GM12864 (cell line): ENCODE measurements around the gene MTG2.

ENCODE experiments used
- DNase-seq: peaks from one replicate; pipeline ENCODE4 v3.0.0-alpha.2; 2011; ENCODE audit warnings: low read depth
- H3K4me3 ChIP-seq: 2 replicates; pipeline ENCODE4 v1.5.1; 2011; ENCODE audit warnings: mild to moderate bottlenecking, low read depth, low read length, control low read depth
- TF ChIP-seq, protein P1 (sequence below): IDR thresholded peaks from 2 replicates; pipeline ENCODE4 v1.5.1; 2011; ENCODE audit warnings: low read depth, mild to moderate bottlenecking, moderate library complexity, low read length, control low read depth, inconsistent platforms; ENCODE audit errors: missing control alignments

The MTG2 gene

DNA sequence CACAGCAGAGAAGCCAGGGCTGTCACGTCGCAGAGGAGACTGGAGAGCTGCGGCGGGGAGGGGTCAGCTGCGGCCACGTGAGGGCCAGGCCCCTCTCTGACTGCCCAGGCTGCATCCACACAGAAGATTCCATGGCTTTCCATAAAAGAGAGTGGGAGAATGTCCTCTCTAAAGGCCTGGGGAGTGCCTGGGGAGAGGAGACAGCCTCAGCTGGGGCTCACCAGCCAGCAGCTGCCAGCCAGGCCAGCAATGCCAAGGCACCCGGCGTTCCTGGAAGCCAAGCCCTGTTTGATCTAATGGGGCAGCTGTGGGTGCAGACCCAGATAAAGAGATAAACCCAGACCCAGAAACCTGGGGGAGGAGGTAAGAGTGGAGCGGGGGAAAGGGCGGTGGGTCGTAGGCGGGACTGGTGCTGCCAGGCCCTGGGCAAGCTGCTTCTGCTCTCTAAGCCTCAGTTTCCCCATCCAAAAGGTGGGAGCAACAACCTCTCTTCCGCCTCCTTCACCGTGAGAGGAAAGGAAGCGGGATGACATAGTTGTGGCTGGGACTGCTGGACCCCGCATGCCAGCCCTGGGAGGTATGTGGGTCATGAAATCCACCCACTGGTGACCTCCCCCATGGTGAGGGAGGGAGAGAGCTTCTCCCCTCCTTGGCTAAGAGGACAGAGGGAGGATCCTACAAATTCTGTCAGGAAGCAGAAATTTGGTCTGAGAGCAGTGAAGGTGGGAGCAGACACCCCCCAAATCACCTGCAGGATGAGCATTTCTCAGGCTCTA lies 52.4 kb downstream of the MTG2 start:
- TF ChIP-seq, protein P1, sequence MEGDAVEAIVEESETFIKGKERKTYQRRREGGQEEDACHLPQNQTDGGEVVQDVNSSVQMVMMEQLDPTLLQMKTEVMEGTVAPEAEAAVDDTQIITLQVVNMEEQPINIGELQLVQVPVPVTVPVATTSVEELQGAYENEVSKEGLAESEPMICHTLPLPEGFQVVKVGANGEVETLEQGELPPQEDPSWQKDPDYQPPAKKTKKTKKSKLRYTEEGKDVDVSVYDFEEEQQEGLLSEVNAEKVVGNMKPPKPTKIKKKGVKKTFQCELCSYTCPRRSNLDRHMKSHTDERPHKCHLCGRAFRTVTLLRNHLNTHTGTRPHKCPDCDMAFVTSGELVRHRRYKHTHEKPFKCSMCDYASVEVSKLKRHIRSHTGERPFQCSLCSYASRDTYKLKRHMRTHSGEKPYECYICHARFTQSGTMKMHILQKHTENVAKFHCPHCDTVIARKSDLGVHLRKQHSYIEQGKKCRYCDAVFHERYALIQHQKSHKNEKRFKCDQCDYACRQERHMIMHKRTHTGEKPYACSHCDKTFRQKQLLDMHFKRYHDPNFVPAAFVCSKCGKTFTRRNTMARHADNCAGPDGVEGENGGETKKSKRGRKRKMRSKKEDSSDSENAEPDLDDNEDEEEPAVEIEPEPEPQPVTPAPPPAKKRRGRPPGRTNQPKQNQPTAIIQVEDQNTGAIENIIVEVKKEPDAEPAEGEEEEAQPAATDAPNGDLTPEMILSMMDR = no peak
- no peak for DNase-seq

DNA sequence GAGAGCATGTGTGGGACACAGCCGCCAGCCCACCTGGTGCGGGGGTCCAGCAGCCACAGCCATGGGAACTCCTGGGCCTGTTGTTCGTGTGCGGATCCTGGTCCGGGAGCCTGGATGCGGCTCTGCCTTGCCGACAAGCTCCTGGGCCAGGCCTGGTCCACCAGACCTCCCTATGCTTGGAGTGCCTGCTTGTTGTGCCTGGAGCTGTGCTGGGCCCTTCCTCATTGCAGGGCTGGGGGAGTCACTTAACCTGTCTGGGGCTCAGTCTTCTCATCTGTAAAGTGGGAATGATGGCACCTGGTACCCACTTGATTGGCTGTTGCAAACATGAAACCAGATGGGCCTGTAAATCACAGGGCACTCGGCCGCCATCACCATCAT lies 52.9 kb downstream of the MTG2 start:
- TF ChIP-seq, protein P1 = no peak
- no peak overlapping the region for H3K4me3 ChIP-seq
- no peak for DNase-seq

More for the DNA sequence above, 52.4 kb downstream of the MTG2 start:
- no peak overlapping the region for H3K4me3 ChIP-seq

DNA sequence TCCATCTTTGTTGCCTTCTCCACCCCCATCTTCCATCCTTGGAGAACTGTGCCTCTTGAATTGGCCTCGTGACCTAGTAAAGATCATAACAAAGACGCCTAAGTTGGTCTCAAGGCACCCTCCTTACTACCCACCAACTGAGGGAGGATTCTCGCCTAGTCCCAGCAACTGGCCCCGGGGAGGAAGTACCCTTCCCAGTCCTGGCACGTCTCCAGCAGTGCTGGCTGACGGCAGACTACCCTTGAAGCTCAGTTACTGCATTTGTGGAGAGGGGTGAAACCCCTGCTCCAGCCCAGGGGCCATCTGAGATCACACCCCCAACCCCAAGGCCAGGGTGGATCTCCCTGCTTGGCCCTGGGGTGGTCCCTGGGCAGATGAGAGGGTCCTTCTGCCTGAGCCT lies 53.4 kb downstream of the MTG2 start:
- H3K4me3 ChIP-seq = no peak overlapping the region
- TF ChIP-seq, protein P1 = no peak
- DNase-seq = no peak

DNA sequence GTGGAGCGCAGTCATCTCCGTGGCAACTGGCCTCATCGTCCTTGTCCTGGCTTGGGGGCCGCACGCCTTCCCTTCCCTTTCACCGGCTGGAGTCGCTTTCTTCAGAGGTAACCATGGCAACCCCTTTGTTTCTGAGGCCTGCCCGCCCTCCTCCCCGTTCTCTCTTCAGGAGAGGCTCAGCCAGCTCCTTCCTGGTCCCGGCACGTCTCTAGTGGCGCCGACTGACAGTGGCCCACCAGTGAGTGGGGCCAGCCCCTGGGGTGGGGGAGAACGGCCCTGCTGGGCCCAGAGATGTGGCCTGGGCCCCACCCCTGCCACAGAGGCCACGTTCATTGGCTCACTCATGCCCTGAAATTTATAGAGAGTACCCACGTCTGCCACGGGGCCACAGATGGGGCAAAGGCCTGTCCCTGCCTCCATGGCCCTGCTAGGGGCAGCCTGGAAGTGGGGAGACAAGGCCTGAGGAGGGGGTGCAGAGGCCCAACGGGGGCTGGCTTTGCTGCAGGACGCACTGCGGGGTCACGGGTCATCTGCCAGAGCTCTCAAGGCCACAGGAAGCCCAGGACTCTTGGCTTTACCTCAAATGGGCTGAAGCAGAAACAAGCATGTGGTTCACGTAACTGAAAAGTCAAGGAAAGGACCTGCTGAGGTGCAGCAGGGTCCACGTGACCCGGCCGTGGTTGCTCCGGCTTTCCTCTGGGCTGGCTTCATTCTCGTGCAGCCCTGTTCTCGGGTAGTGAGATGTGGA lies 54.1 kb downstream of the MTG2 start:
- DNase-seq = no peak
- no peak overlapping the region for H3K4me3 ChIP-seq

DNA sequence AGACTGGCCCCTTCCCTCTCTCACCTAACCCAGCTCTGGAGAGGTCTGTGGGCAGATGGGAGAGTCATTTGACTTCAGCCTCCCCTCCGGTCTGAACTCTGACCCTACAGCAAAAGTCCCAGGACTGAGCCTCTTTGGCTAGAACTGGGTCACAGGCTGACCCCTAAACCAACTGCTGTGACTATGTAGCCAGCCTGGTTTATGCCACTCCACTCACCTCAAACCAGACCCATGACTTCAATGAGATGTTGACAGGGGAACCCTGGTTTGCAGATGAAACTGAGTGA lies 54.6 kb downstream of the MTG2 start:
- TF ChIP-seq, protein P1 = no peak
- no peak overlapping the region for H3K4me3 ChIP-seq
- DNase-seq = no peak

More for the DNA sequence above, 54.1 kb downstream of the MTG2 start:
- TF ChIP-seq, protein P1 = no peak

DNA sequence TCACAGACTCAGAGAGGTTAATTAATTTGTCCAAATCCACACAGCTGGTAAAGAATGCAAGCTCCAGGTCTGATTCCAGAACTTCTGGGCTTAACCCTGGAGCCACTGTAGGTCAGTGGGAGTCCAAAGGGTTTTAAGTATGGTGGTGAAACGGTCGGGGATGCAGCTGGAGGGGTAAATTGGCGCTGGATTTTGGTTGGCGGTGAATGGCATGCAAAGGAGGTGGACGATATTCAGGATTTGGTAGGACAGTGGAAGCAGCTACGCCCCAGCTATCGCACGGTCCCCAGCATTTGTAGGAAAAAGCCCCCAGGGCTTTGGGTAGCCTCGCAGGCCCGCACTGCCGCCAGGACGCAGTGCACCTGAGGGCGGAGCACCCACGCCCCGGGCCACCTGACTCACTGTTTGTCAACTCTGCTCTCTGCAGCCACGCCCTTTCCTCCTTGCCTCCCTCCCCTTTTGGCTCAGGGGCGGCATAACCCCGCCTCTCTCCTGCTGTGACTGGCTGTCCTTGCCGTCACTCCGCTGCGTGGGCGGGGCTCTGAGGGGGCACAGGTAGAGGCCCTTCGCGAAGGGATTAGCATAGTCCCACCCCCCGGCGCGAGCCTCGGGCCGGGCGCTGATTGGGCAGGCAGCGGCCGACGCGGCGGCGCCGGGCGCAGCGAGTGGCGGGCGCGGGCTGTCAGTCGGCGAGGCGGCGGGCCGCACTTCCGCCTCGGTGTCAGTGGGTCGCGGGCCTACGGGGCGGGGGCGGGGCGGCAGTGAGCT lies 55.2 kb downstream of the MTG2 start, which contains the start of gene OSBPL2:
Gene OSBPL2 (plus strand): TSS at position 721 of the 768 bp plus-strand sequence. CDS start 17,664 bp downstream, outside the sequence.
- TF ChIP-seq, protein P1 = no peak
- peak; percentile 94 for DNase-seq
- peak within 1 kb of the TSS; percentile 88 for H3K4me3 ChIP-seq
